Activated T-cell treated with anti-CD3 and anti-CD28 coated beads, Interleukin-2, amount 50 U/mL, for 24 hours (primary cell): Measurements from ENCODE around the gene N4BP3.
"Not testable (repeated sequence)": the region's sequence is repeated elsewhere in the genome, so short reads cannot be mapped to it uniquely, and the experiment has no call there.

Experiments used
- DNase-seq: peaks from one replicate; pipeline ENCODE4 v3.0.0-alpha.2; 2020
- H3K27ac Mint-ChIP-seq: 2 replicates; pipeline ENCODE4 v1.8.0; 2020; ENCODE audit warnings: mild to moderate bottlenecking, mixed read lengths
- H3K27me3 Mint-ChIP-seq: 2 replicates; pipeline ENCODE4 v1.8.0; 2020; ENCODE audit warnings: mixed read lengths
- H3K36me3 Mint-ChIP-seq: 2 replicates; pipeline ENCODE4 v1.8.0; 2020; ENCODE audit warnings: low read depth, mixed read lengths
- H3K4me1 Mint-ChIP-seq: 2 replicates; pipeline ENCODE4 v1.8.0; 2020; ENCODE audit warnings: low read depth, mixed read lengths
- H3K4me3 Mint-ChIP-seq: 2 replicates; pipeline ENCODE4 v1.8.0; 2020; ENCODE audit warnings: mild to moderate bottlenecking, moderate library complexity, mixed read lengths
- H3K9me3 Mint-ChIP-seq: 2 replicates; pipeline ENCODE4 v1.8.0; 2020; ENCODE audit warnings: mixed read lengths

Gene N4BP3, protein sequence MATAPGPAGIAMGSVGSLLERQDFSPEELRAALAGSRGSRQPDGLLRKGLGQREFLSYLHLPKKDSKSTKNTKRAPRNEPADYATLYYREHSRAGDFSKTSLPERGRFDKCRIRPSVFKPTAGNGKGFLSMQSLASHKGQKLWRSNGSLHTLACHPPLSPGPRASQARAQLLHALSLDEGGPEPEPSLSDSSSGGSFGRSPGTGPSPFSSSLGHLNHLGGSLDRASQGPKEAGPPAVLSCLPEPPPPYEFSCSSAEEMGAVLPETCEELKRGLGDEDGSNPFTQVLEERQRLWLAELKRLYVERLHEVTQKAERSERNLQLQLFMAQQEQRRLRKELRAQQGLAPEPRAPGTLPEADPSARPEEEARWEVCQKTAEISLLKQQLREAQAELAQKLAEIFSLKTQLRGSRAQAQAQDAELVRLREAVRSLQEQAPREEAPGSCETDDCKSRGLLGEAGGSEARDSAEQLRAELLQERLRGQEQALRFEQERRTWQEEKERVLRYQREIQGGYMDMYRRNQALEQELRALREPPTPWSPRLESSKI

GRCh38 chr5:178113141-178113787 lies at the start of gene N4BP3:
Gene N4BP3, plus strand, starts transcription at chr5:178113532. Its CDS starts 6,052 bp downstream, at chr5:178119584.
- Mint-ChIP-seq H3K27ac (peak within 1 kb of the TSS; percentile 85), H3K4me1 (peaks cover 44% of the 10 kb centered on the region), H3K9me3 (no peaks in the 10 kb centered on the region), H3K36me3 (peaks cover 5% of the 10 kb centered on the region), H3K27me3 (no peaks in the 10 kb centered on the region), H3K4me3 (peak within 1 kb of the TSS; percentile 93)
- peak; percentile 89 for DNase-seq

DNA sequence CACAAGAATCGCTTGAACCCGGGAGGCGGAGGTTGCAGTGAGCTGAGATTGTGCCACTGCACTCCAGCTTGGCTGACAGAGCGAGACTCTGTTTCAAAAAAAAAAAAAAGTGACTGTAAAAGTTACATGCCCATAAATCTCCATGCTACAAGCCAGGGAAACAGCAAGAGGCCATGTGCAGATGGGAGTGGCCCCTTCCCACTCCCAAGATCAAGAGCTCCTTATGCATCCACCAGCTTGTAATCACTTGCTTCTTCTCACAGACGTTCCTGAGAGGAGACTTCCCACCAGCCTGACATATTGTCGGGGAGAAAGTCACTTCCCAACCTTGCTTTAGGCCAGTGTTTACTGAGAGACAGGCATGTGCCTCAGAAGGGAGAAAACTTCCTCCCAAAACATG lies 45.6 kb upstream of the N4BP3 start:
- Mint-ChIP-seq H3K36me3 (no peaks in the 10 kb centered on the region), H3K4me3 (no peak overlapping the region), H3K4me1 (peaks cover 9% of the 10 kb centered on the region), H3K27ac (no peak overlapping the region), H3K9me3 (no peaks in the 10 kb centered on the region), H3K27me3 (no peaks in the 10 kb centered on the region)
- no peak for DNase-seq

- Mint-ChIP-seq H3K4me1 (peaks cover 9% of the 10 kb centered on the region), H3K27ac (no peak overlapping the region), H3K9me3 (no peaks in the 10 kb centered on the region), H3K4me3 (no peak overlapping the region), H3K27me3 (no peaks in the 10 kb centered on the region), H3K36me3 (no peaks in the 10 kb centered on the region)
- no peak for DNase-seq
These were observed 45.0 kb upstream of the N4BP3 start for GRCh38 chr5:178068293-178068692.

DNA sequence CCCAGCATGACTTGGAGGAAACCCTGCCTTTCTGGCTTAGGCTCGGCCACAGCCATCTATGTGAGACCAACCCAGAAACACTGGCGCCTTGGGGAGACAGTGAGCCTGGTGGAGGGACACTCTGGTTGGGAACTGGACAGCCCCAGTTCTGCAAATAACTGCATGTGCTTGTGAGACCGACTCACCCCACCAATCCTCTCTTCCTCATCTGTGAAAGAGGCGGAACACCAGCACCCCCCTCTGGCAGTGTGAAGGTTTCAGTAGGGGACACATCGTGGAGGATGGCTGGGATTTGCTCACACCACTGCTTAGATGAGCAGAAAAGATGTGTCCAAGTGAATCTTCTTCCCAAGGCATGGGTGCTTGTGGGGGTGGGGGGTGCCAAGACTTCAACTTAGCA lies 43.4 kb upstream of the N4BP3 start:
- H3K4me3 Mint-ChIP-seq: no peak overlapping the region
- no peak for DNase-seq
- peaks cover 9% of the 10 kb centered on the region for H3K4me1 Mint-ChIP-seq
- H3K27me3 Mint-ChIP-seq: peaks cover 5% of the 10 kb centered on the region
- H3K9me3 Mint-ChIP-seq: no peaks in the 10 kb centered on the region
- no peak overlapping the region for H3K27ac Mint-ChIP-seq
- H3K36me3 Mint-ChIP-seq: no peaks in the 10 kb centered on the region

- H3K4me3 Mint-ChIP-seq: no peak overlapping the region
- H3K27ac Mint-ChIP-seq: no peak overlapping the region
- no peaks in the 10 kb centered on the region for H3K36me3 Mint-ChIP-seq
- DNase-seq: no peak
- no peaks in the 10 kb centered on the region for H3K9me3 Mint-ChIP-seq
- H3K27me3 Mint-ChIP-seq: peaks cover 6% of the 10 kb centered on the region
- H3K4me1 Mint-ChIP-seq: peaks cover 13% of the 10 kb centered on the region
These were observed 42.2 kb upstream of the N4BP3 start for GRCh38 chr5:178071108-178071507.

DNA sequence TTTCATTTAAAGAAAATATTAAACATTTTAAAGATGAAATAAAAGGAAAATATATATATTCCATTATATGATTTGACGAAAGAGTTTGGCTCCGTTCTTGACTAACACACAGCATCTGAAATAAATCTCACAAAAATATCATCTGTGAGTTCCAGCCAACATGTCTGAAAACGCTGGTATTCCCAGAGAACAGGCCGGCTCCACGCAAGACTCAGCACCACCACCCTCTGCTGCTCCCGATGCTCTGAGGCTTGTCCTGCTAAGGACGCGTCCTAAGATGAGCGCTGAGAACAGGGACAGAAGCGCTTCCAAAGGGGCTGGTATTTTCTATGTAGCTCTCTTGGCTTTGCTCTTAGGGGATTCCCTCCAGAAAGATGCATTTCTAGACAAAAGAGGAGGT lies 40.6 kb upstream of the N4BP3 start:
- no peak for DNase-seq
- H3K27ac Mint-ChIP-seq: no peak overlapping the region
- peaks cover 6% of the 10 kb centered on the region for H3K27me3 Mint-ChIP-seq
- no peaks in the 10 kb centered on the region for H3K9me3 Mint-ChIP-seq
- no peak overlapping the region for H3K4me3 Mint-ChIP-seq
- no peaks in the 10 kb centered on the region for H3K36me3 Mint-ChIP-seq
- H3K4me1 Mint-ChIP-seq: peaks cover 16% of the 10 kb centered on the region

DNA sequence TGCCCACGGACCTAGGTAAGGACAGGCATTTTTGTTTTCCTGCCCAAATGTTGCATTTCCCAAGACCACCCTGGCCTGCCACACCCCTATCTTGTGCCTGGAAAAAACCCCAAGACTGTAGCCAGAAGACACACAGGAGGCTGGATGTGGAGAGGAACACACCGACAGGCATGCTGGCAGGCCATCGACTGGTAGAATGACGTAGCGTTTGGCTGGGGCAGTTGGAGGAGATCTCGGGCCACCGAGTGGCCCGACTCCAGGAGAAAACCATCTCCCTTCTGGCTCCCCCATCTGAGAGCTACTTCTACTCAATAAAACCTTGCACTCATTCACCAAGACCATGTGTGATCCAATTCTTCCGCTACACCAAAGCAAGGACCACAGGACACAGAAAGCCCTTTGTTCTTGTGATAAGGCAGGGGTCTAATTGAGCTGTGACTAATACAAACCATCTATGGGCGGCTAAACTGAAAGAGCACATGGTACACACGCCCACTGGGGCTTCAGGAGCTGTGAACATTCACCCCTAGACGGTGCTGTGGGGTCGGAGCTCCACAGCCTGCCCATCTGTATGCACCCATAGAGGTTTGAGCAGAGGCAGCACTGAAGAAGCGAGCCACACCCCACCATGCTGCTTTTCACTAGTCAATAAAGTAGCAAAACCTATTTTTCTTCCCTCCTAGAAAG lies 38.9 kb upstream of the N4BP3 start:
- H3K4me3 Mint-ChIP-seq: no peak overlapping the region
- no peaks in the 10 kb centered on the region for H3K36me3 Mint-ChIP-seq
- DNase-seq: no peak
- peaks cover 6% of the 10 kb centered on the region for H3K27me3 Mint-ChIP-seq
- no peak overlapping the region for H3K27ac Mint-ChIP-seq
- no peaks in the 10 kb centered on the region for H3K9me3 Mint-ChIP-seq
- peaks cover 6% of the 10 kb centered on the region for H3K4me1 Mint-ChIP-seq

DNA sequence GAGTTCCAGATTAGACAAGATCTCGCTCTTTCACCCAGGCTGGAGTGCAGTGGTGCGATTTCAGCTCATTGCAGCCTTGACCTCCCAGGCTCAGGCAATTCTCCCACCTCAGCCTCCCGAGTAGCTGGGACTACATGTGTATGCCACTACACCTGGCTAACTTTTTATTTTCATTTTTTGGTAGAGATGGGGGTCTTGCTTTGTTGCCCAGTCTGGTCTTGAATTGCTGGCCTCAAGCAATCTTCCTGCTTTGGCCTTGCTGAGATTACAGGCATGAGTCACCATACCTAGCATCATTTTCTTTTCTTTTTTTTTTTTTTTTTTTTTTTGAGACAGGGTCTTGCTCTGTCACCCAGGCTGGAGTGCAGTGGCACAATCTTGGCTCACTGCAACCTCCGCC lies 36.4 kb upstream of the N4BP3 start:
- not testable (repeated sequence) for H3K27me3 Mint-ChIP-seq, H3K27ac Mint-ChIP-seq, H3K4me1 Mint-ChIP-seq, H3K4me3 Mint-ChIP-seq, DNase-seq, H3K36me3 Mint-ChIP-seq, H3K9me3 Mint-ChIP-seq

GRCh38 chr5:178077751-178078150 lies 35.6 kb upstream of the N4BP3 start:
- peaks cover 9% of the 10 kb centered on the region for H3K27me3 Mint-ChIP-seq
- DNase-seq: no peak
- H3K27ac Mint-ChIP-seq: no peak overlapping the region
- H3K36me3 Mint-ChIP-seq: no peaks in the 10 kb centered on the region
- peaks cover 6% of the 10 kb centered on the region for H3K4me1 Mint-ChIP-seq
- H3K9me3 Mint-ChIP-seq: no peaks in the 10 kb centered on the region
- H3K4me3 Mint-ChIP-seq: no peak overlapping the region

DNA sequence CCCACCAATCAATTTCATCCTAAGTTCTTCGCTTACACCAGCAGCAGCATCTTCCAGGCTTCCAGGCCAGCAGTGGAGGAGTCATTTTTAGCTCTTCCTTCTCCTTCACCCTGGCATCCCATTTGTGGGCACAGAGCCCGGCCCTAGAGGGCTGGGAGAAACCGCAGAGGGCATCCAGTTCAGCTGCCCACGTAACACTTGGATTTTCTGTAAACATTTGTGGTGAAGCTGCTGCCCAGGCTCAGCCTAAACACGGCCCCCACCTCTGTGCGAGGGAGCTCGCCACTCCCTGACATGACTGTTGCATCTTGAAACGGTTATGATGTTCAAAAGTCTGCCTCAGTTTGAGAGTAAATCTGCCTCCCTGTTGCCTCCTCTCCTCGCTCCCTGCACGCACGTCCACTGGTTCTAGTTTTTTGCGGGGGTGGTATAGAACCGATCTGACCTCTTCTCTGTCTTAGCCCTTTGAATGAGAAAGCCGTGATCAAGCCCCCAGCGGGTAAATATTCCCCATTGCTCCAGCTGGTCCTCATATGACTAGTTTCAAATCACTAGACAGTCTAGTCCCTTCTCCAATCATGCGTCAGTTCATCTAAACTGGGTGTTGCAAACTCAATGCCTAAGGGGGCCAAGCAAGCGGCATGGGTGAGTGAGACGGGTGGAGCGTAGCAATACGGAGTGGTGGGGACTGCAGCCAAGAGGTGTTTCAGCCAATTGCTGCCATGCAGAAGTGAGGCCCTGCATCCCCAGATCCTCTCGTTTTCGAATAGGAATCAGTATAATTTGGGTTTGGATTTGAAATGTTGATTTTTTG lies 34.9 kb upstream of the N4BP3 start:
- peaks cover 6% of the 10 kb centered on the region for H3K4me1 Mint-ChIP-seq
- H3K4me3 Mint-ChIP-seq: no peak overlapping the region
- peaks cover 9% of the 10 kb centered on the region for H3K27me3 Mint-ChIP-seq
- DNase-seq: no peak
- no peaks in the 10 kb centered on the region for H3K9me3 Mint-ChIP-seq
- H3K36me3 Mint-ChIP-seq: no peaks in the 10 kb centered on the region
- no peak overlapping the region for H3K27ac Mint-ChIP-seq

GRCh38 chr5:178080056-178080455 lies 33.3 kb upstream of the N4BP3 start:
- Mint-ChIP-seq H3K9me3 (no peaks in the 10 kb centered on the region), H3K27ac (no peak overlapping the region), H3K4me1 (peaks cover 6% of the 10 kb centered on the region), H3K36me3 (no peaks in the 10 kb centered on the region), H3K4me3 (no peak overlapping the region), H3K27me3 (peaks cover 12% of the 10 kb centered on the region)
- no peak for DNase-seq

- peaks cover 12% of the 10 kb centered on the region for H3K27me3 Mint-ChIP-seq
- no peak for DNase-seq
- H3K27ac Mint-ChIP-seq: no peak overlapping the region
- H3K4me3 Mint-ChIP-seq: no peak overlapping the region
- peaks cover 6% of the 10 kb centered on the region for H3K4me1 Mint-ChIP-seq
- H3K36me3 Mint-ChIP-seq: no peaks in the 10 kb centered on the region
- no peaks in the 10 kb centered on the region for H3K9me3 Mint-ChIP-seq
These were observed 32.5 kb upstream of the N4BP3 start for GRCh38 chr5:178080618-178081410.

GRCh38 chr5:178081571-178082243 lies 31.6 kb upstream of the N4BP3 start:
- H3K9me3 Mint-ChIP-seq: no peaks in the 10 kb centered on the region
- DNase-seq: no peak
- no peak overlapping the region for H3K27ac Mint-ChIP-seq

More at GRCh38 chr5:178081571-178082243, 31.6 kb upstream of the N4BP3 start:
- Mint-ChIP-seq H3K27me3 (peaks cover 12% of the 10 kb centered on the region), H3K36me3 (no peaks in the 10 kb centered on the region), H3K4me3 (no peak overlapping the region), H3K4me1 (no peaks in the 10 kb centered on the region)
